Measurements from ENCODE around the gene GPRIN1.

The GPRIN1 gene

DNA sequence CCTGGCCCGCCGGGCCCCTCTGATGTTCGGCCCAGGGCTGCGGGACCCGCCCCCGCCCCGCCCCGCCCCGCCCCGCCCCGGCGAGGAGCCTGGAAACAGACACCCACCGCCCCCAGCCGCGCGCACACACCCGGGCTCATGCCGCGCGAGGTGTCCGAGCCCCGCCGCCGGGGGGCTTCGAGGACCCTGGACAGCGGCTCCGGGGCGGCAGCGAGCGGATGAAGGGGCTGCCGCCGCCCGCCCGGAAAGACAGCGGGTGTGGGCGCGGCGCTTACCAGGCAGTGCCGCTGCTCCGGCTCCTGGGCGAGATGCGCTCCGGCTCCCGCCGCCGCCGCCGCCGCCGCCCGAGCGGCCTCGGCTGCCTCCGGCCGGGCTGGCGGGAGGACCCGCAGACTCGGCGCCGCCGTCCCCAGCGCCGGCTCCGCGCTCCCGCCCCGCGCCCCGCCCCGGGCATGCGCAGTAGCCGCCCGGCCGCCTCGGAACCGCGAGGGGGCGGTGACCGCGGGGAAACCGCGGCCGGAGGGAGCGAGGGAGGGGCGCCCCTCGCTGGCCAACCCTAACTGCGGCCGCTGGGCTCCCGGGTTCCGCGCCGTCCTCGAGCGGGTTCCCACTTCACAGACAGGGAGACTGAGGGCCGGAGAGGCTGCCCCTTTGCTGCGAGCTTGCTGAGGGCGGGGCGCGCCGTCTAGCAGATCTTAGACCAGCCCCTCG lies at the start of gene GPRIN1:
Gene GPRIN1 (minus strand): TSS at position 433 of the 711 bp plus-strand sequence. CDS start 10,322 bp downstream, outside the sequence.
- no peak for TF ChIP-seq ZNF274 (IDR thresholded peaks at IDR 0.05; ENCODE audit: low read depth, low read length)
- H3K4me3 ChIP-seq (ENCODE audit: low read length), result peak within 1 kb of the TSS; percentile 86

DNA sequence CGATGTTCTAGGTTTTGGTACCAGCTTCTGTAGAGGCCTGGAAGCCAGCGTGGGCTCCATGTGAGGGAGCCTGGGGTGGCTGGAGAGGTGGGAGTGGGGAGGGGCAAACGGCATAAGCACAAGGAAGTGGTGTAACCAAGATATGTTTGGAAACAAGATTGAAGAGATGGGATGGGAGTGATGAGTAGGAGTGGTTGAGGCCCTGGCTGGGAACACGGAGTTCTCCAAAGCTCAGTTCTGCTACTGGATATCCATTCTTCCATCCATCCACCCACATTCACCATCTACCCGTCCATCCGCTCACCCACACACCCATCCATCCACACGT lies 49.5 kb upstream of the GPRIN1 start:
- H3K4me3 ChIP-seq (ENCODE audit: low read length), result no peak overlapping the region
- TF ChIP-seq ZNF274 (IDR thresholded peaks at IDR 0.05; ENCODE audit: low read depth, low read length), result no peak

- no peak overlapping the region; the same call in 1 of the 2 replicates for H3K4me3 ChIP-seq (ENCODE audit: low read length)
- TF ChIP-seq ZNF274 (IDR thresholded peaks at IDR 0.05; ENCODE audit: low read depth, low read length), result no peak
These were observed 49.0 kb upstream of the GPRIN1 start for GRCh38 chr5:176658817-176659511.

DNA sequence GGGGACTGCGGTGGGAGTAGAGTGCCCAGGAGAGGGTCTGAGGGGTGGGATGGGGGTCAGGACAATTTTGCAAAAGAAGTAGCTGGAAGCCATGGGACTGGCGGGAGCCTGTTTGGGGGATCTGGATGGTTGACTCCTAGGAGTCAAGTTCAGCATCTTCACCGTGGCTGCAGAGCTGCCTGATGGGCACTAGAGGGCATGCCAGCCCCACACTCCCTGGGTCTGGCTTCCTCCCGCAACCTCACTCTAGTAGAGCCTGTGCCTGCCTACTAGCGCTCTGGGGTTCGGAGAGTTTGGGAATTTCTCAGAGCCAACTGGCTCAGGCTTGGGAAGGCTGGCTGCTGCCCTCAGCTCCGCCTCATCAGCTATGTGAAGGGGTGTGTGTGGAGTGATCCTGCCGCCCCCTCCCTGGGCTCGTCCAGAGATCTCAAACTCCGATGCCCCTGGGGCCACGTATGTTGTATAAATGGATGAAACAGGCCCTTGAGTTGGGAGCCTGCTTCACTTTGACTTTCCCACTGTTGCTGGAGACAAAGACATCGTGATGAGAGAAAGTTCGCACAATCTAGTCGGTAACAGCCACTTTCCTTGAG lies 48.1 kb upstream of the GPRIN1 start:
- no peak overlapping the region for H3K4me3 ChIP-seq (ENCODE audit: low read length)
- no peak for TF ChIP-seq ZNF274 (IDR thresholded peaks at IDR 0.05; ENCODE audit: low read depth, low read length)

GRCh38 chr5:176656467-176656990 lies 46.6 kb upstream of the GPRIN1 start:
- TF ChIP-seq ZNF274 (IDR thresholded peaks at IDR 0.05; ENCODE audit: low read depth, low read length), result no peak
- H3K4me3 ChIP-seq (ENCODE audit: low read length), result no peak overlapping the region

- H3K4me3 ChIP-seq (ENCODE audit: low read length), result no peak overlapping the region
- TF ChIP-seq ZNF274 (IDR thresholded peaks at IDR 0.05; ENCODE audit: low read depth, low read length), result no peak
These were observed 44.9 kb upstream of the GPRIN1 start for GRCh38 chr5:176654856-176655255.

DNA sequence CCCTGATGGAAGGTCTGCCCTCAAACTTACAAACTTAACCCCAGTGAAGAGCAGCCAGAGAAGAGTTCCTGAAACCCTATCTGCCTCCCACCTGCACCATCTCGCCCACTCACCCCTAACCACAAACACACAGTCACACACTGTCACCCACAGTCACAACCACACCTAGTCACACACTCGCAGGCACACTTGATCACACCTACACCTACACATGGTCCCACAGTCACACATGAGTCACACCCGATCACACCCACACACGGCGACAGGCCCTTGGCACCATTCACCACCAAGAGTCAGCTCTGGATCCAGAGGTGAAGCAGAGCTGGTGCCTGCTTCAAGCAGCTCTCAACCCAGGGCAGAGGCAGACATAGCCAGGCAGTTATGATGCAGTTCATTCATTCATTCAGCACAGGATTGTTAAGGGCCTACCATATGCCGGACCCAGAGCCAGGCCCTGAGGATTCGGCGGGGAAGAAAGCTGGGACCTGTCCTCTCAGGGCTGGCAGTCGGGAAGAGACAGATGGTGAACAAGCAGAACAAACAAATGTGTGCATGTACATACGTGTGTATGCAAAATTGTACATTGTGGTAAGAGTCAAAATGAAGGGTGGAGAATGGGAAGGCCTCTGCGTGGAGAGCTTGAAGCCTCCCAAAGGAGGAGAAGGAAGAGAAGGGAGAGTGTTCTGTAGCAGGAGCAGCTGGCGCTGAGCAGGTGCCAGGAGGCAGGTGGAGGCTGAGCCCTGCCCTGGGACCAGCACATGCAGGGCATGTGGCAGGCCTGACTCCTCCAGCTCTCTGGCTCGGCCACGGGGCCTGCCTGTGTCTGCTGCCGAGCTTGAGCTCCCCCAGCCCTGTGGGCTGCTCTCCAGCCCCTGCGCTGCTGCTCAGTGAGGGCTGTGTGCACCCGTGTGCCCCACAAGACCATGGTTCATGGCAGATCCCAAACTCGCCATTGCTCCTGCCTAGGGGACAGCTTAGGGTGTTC lies 43.7 kb upstream of the GPRIN1 start:
- H3K4me3 ChIP-seq (ENCODE audit: low read length), result no peak overlapping the region
- no peak for TF ChIP-seq ZNF274 (IDR thresholded peaks at IDR 0.05; ENCODE audit: low read depth, low read length)

DNA sequence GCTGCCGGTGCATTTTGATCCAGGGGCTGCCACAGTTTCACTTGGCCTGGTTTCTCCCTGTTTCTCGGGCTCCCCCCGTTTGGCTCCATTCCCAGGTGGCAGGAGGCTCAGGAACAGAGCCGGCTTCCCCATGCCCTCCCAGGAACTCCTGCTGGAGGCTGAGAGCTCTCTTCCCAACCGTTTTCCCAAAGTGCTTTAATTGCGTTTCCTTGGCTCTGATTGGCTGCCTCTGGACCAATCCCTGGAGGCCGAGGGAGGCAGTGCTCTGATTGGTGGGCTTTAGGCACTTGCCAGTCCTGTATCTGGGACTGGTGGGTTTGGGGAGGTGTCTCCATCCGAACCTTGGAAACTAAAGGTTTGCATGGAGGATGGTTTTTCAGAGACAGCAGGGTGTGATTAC lies 42.2 kb upstream of the GPRIN1 start:
- no peak overlapping the region for H3K4me3 ChIP-seq (ENCODE audit: low read length)
- TF ChIP-seq ZNF274 (IDR thresholded peaks at IDR 0.05; ENCODE audit: low read depth, low read length), result no peak

DNA sequence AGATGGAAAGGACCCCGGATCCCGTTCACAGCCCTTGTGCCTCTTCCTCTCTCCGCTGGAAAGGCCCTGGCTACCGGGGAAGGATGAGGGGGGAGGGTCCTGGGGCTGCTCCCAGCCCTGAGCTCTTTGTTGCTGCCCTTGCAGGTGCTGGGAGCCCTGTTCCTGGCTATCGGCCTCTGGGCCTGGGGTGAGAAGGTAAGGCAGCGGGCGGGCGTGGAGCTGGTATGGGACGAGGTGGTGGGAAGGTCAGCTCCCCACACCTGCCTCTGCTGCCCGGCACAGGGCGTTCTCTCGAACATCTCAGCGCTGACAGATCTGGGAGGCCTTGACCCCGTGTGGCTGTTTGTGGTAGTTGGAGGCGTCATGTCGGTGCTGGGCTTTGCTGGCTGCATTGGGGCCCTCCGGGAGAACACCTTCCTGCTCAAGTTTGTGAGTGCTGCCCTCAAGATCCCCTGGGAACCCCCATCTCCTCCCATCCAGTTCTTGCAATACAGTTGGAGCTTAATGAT lies 41.6 kb upstream of the GPRIN1 start:
- TF ChIP-seq ZNF274 (IDR thresholded peaks at IDR 0.05; ENCODE audit: low read depth, low read length), result no peak
- no peak overlapping the region for H3K4me3 ChIP-seq (ENCODE audit: low read length)

GRCh38 chr5:176650354-176650884 lies 40.5 kb upstream of the GPRIN1 start:
- no peak for TF ChIP-seq ZNF274 (IDR thresholded peaks at IDR 0.05; ENCODE audit: low read depth, low read length)
- H3K4me3 ChIP-seq (ENCODE audit: low read length), result no peak overlapping the region

DNA sequence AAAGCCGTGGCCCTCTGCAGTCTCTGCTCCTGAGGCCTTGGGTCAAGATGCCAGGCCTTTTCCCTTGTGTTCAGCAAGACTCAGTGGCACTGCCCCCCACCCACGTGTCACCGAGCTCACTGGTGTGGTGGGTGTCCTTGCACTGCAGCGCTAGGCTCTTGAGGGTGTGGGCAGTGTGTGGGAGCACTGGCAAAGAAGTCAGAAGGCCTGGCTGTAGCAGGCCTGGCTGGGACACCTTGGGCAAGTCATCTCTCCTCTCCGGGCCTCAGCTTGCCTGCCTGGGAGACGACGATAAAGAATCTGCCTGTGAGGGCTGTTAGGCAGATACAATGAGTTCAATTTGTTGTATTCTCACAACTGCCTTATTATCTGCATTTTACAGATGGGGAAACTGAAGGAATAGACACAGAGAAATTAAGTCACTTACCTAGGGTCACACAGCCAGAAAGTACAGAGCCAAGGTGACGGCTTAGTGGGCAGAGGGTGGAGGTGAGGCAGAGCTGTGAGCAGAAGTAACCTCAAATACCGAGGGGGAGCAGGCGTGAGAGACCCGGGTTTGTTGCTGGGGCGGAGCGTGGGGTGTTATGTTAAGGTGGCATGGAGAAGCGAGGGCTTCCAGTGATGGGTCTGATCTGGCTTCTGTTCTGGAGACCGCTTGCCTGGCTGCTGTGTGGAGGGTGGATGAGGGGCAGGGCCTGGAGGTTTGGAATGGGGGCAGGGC lies 38.7 kb upstream of the GPRIN1 start:
- TF ChIP-seq ZNF274 (IDR thresholded peaks at IDR 0.05; ENCODE audit: low read depth, low read length), result no peak
- H3K4me3 ChIP-seq (ENCODE audit: low read length), result no peak overlapping the region

- no peak for TF ChIP-seq ZNF274 (IDR thresholded peaks at IDR 0.05; ENCODE audit: low read depth, low read length)
- peak overlapping the region; percentile 72 for H3K4me3 ChIP-seq (ENCODE audit: low read length)
These were observed 38.0 kb upstream of the GPRIN1 start for GRCh38 chr5:176647843-176648473.

Measured in GM08714 (cell line).